Kidney (tissue), 14 donors: ENCODE results near the gene DLST. TPM values are rescaled to one million over a fixed set of nuclear protein-coding genes. Genes with fewer than 3 reads are reported as not detected.

Experiments used
- DNase-seq, 5 donors: peaks; one replicate each; pipeline ENCODE4 v3.0.0-alpha.2; 2013 to 2020
- FAIRE-seq: peaks from 2 replicates; lab custom pipeline; 2012; peaks lifted over from hg19 to GRCh38; lab: Jason Lieb, UNC
- H3K27ac ChIP-seq, 2 donors: one replicate each; pipeline ENCODE4 v1.7.0; 2013; ENCODE audit warnings: low read depth in 2 of 2, low read length in 2 of 2, inconsistent platforms in 1 of 2
- H3K27me3 ChIP-seq: one replicate; pipeline ENCODE4 v1.7.1; 2013; ENCODE audit warnings: low read length, inconsistent platforms; ENCODE audit not compliant: control insufficient read depth, insufficient read depth
- H3K36me3 ChIP-seq, 3 donors: one replicate each; pipeline versions ENCODE4 v1.7.0 to v1.7.1; 2013; ENCODE audit warnings: low read length in 3 of 3, control low read depth in 1 of 3, inconsistent platforms in 1 of 3; ENCODE audit not compliant: insufficient read depth in 3 of 3, control insufficient read depth in 2 of 3
- H3K4me1 ChIP-seq, 3 donors: one replicate each; pipeline versions ENCODE4 v1.7.0 to v1.7.1; 2013; ENCODE audit warnings: low read length in 3 of 3, inconsistent platforms in 1 of 3, low read depth in 1 of 3; ENCODE audit not compliant: control insufficient read depth in 2 of 3, insufficient read depth in 2 of 3
- H3K4me3 ChIP-seq, 3 donors: one replicate each; pipeline versions ENCODE4 v1.7.0 to v1.8.1; 2013; ENCODE audit warnings: low read length in 3 of 3, control low read depth in 1 of 3, inconsistent platforms in 1 of 3
- H3K9ac ChIP-seq, 3 donors: one replicate each; pipeline versions ENCODE4 v1.7.0 to v1.7.1; 2013; ENCODE audit warnings: low read length in 3 of 3, control low read depth in 1 of 3, inconsistent platforms in 1 of 3
- H3K9me3 ChIP-seq, 3 donors: one replicate each; pipeline versions ENCODE4 v1.7.0 to v1.7.1; 2013; ENCODE audit warnings: low read length in 3 of 3, control low read depth in 1 of 3, inconsistent platforms in 1 of 3; ENCODE audit not compliant: control insufficient read depth in 2 of 3, insufficient read depth in 1 of 3
- CTCF ChIP-seq: IDR thresholded peaks from 3 replicates; pipeline ENCODE4 v1.5.1; 2012; ENCODE audit warnings: mild to moderate bottlenecking, moderate library complexity, borderline replicate concordance; ENCODE audit not compliant: insufficient read depth; ENCODE audit errors: extremely low read depth
- intact Hi-C: fragments of 100-400 bp; cut with DNase I; formaldehyde crosslinking; loops from one replicate; pipeline ENCODE4 v1.11.1; 2022
- polyA plus RNA-seq: library from polyadenylated mRNA; stranded (reverse); fragments of 350-450 nt; fragmentation: Illumina TruSeq; extraction: RNeasy Lipid Tissue Mini Kit (QIAGEN cat#74804); gene quantifications from one replicate; pipeline ENCODE4 v1.2.3, GENCODE V29; 2014; ENCODE audit warnings: low read depth, low replicate concordance; ENCODE audit not compliant: insufficient read depth
- total RNA-seq: library from RNA; stranded (reverse); fragmentation: NEBNext Ultra II Directional; extraction: Animal tissue kit (Norgen Biotek cat#: 25700); gene quantifications from one replicate; pipeline ENCODE4 v1.2.1, GENCODE V29; 2021
- donor health status: control.
- donor health status: control.
- donor health status: control.
- donor health status: control.
- donor health status: control.
- donor health status: DM: yes; HTN: yes; CAD: no.
- donor health status: Normal renal cell carcinoma (clear cell type).

DLST gene
- total and polyA plus RNA-seq, 2 donors from 2014 or later, result 98.6 to 112 TPM

- Histone ChIP-seq H3K9ac (no peak overlapping the region), H3K27ac (no peak overlapping the region), H3K9me3 (no peaks in the 10 kb centered on the region), H3K27me3 (no peaks in the 10 kb centered on the region), H3K4me3 (no peak overlapping the region), H3K4me1 (peaks cover 0 to 11% (median 0%) of the 10 kb centered on the region in 3 donors), H3K36me3 (no peaks in the 10 kb centered on the region)
- no peak for TF ChIP-seq CTCF
- DNase-seq (no peak), FAIRE-seq (no peak)
- intact Hi-C loops, result no loop called here
Measured at GRCh38 chr14:74911704-74912103, 30.0 kb downstream of the DLST start.

- no peak for TF ChIP-seq CTCF
- no peak for DNase-seq
- Histone ChIP-seq H3K36me3 (no peaks in the 10 kb centered on the region), H3K4me1 (peaks cover 0 to 13% (median 0%) of the 10 kb centered on the region in 3 donors), H3K9ac (no peak overlapping the region), H3K9me3 (no peaks in the 10 kb centered on the region), H3K27me3 (no peaks in the 10 kb centered on the region), H3K27ac (no peak overlapping the region), H3K4me3 (no peak overlapping the region)
- intact Hi-C loops, result no loop called here
- no peak for FAIRE-seq
Measured at GRCh38 chr14:74912111-74912510, 30.4 kb downstream of the DLST start.

GRCh38 chr14:74912801-74913200 is 31.1 kb downstream of the DLST start:
- FAIRE-seq, result no peak
- H3K9ac ChIP-seq, result no peak overlapping the region

More at GRCh38 chr14:74912801-74913200, 31.1 kb downstream of the DLST start:
- Histone ChIP-seq H3K27ac (no peak overlapping the region), H3K4me1 (peaks cover 0 to 9% (median 4%) of the 10 kb centered on the region in 3 donors), H3K36me3 (no peaks in the 10 kb centered on the region), H3K9me3 (no peaks in the 10 kb centered on the region), H3K27me3 (no peaks in the 10 kb centered on the region), H3K4me3 (no peak overlapping the region)
- DNase-seq, result peak in 1 of 5 donors; percentile 66
- TF ChIP-seq CTCF, result no peak
- intact Hi-C loops, result no loop called here
